ENCODE results near the gene TBC1D4.
A peak's percentile ranks its signal among the peaks of the same experiment; 100 is the strongest.
"Not testable (repeated sequence)": the region's sequence is repeated elsewhere in the genome, so short reads cannot be mapped to it uniquely, and the experiment has no call there.

TBC1D4 gene

GRCh38 chr13:75359266-75359665, 122.7 kb downstream of the TBC1D4 start:
- TF ChIP-seq CTCF (IDR thresholded peaks at IDR 0.05; ENCODE audit: low read depth, low read length, missing control alignments), result no peak
- peak; percentile 95 for DNase-seq (ENCODE audit: low read depth)
- H3K4me3 ChIP-seq (ENCODE audit: low read depth, low read length), result no peak overlapping the region
- in situ Hi-C loops (cut with HindIII; ENCODE audit: low sequenced_read_pairs), result no loop called here

- peak; percentile 67 for TF ChIP-seq CTCF (IDR thresholded peaks at IDR 0.05; ENCODE audit: low read depth, low read length, missing control alignments)
- H3K4me3 ChIP-seq (ENCODE audit: low read depth, low read length), result no peak overlapping the region
- in situ Hi-C loops (cut with HindIII; ENCODE audit: low sequenced_read_pairs), result no loop called here
- DNase-seq (ENCODE audit: low read depth), result no peak
Measured at GRCh38 chr13:75357576-75358289, 124.2 kb downstream of the TBC1D4 start.

- in situ Hi-C loops (cut with HindIII; ENCODE audit: low sequenced_read_pairs), result no loop called here
- no peak overlapping the region for H3K4me3 ChIP-seq (ENCODE audit: low read depth, low read length)
- no peak for DNase-seq (ENCODE audit: low read depth)
- TF ChIP-seq CTCF (IDR thresholded peaks at IDR 0.05; ENCODE audit: low read depth, low read length, missing control alignments), result no peak
Measured at GRCh38 chr13:75356421-75356820, 125.5 kb downstream of the TBC1D4 start.

- no peak overlapping the region for H3K4me3 ChIP-seq (ENCODE audit: low read depth, low read length)
- in situ Hi-C loops (cut with HindIII; ENCODE audit: low sequenced_read_pairs), result no loop called here
- no peak for DNase-seq (ENCODE audit: low read depth)
- no peak for TF ChIP-seq CTCF (IDR thresholded peaks at IDR 0.05; ENCODE audit: low read depth, low read length, missing control alignments)
Measured at GRCh38 chr13:75355609-75356008, 126.4 kb downstream of the TBC1D4 start.

GRCh38 chr13:75353781-75354193, 128.2 kb downstream of the TBC1D4 start:
- no peak for DNase-seq (ENCODE audit: low read depth)
- in situ Hi-C loops (cut with HindIII; ENCODE audit: low sequenced_read_pairs), result no loop called here

GRCh38 chr13:75352641-75353327, 129.2 kb downstream of the TBC1D4 start:
- DNase-seq (ENCODE audit: low read depth), result no peak
- in situ Hi-C loops (cut with HindIII; ENCODE audit: low sequenced_read_pairs), result no loop called here
- H3K4me3 ChIP-seq (ENCODE audit: low read depth, low read length), result no peak overlapping the region
- no peak for TF ChIP-seq CTCF (IDR thresholded peaks at IDR 0.05; ENCODE audit: low read depth, low read length, missing control alignments)

More at GRCh38 chr13:75353781-75354193, 128.2 kb downstream of the TBC1D4 start:
- no peak overlapping the region for H3K4me3 ChIP-seq (ENCODE audit: low read depth, low read length)
- no peak for TF ChIP-seq CTCF (IDR thresholded peaks at IDR 0.05; ENCODE audit: low read depth, low read length, missing control alignments)

GRCh38 chr13:75351538-75351937, 130.4 kb downstream of the TBC1D4 start:
- H3K4me3 ChIP-seq (ENCODE audit: low read depth, low read length); DNase-seq (ENCODE audit: low read depth); in situ Hi-C loops (cut with HindIII; ENCODE audit: low sequenced_read_pairs): not testable (repeated sequence)

Data from astrocyte of the cerebellum (primary cell).